Upper lobe of right lung (tissue), 1 donor: ENCODE measurements around the gene DCTN5. TPM values are rescaled to one million over a fixed set of nuclear protein-coding genes. Genes with fewer than 3 reads are reported as not detected.

Experiments
- ATAC-seq: fragments of 200-7000 bp; cut with Tn5 transposase; one replicate; pipeline ENCODE4 v1.9.1; 2020; ENCODE audit warnings: mild to moderate bottlenecking, moderate library complexity
- DNase-seq: peaks from one replicate; pipeline ENCODE4 v3.0.0-alpha.2; 2020
- H3K27ac ChIP-seq: fragments of 200-600 bp; one replicate; pipeline ENCODE4 v1.8.0; 2022
- H3K27me3 ChIP-seq: fragments of 200-600 bp; one replicate; pipeline ENCODE4 v1.8.0; 2022; ENCODE audit warnings: mild to moderate bottlenecking
- H3K36me3 ChIP-seq: fragments of 200-600 bp; one replicate; pipeline ENCODE4 v1.8.0; 2022
- H3K4me1 ChIP-seq: fragments of 200-600 bp; one replicate; pipeline ENCODE4 v1.8.0; 2022
- H3K4me3 ChIP-seq: fragments of 200-600 bp; one replicate; pipeline ENCODE4 v1.8.0; 2022; ENCODE audit warnings: mild to moderate bottlenecking
- H3K9me3 ChIP-seq: fragments of 200-600 bp; one replicate; pipeline ENCODE4 v1.8.0; 2022
- intact Hi-C: fragments of 100-400 bp; cut with DNase I; formaldehyde crosslinking; loops from one replicate; pipeline ENCODE4 v1.11.0; 2022
- total RNA-seq: library from RNA; stranded (reverse); fragmentation: NEBNext Ultra II Directional; extraction: Animal tissue kit (Norgen Biotek cat#: 25700); gene quantifications from one replicate; pipeline ENCODE4 v1.2.1, GENCODE V29; 2021
- TF ChIP-seq, protein P1 (sequence below): fragments of 200-600 bp; IDR thresholded peaks from one replicate; pipeline ENCODE4 v1.8.0; 2022; ENCODE audit warnings: antibody characterized with exemption
- donor health status: DM: no; HTN: yes; CAD: no; lungs with severe emphysema.

DCTN5 gene
- total RNA-seq, 1 donor from 2014 or later, result 48.7 TPM

- peak overlapping the region; percentile 88 for H3K27ac ChIP-seq
- intact Hi-C loops, result no loop called here
- H3K9me3 ChIP-seq, result no peaks in the 10 kb centered on the region
These were observed 693 bp upstream of the DCTN5 start for GRCh38 chr16:23640615-23640930.

DNA sequence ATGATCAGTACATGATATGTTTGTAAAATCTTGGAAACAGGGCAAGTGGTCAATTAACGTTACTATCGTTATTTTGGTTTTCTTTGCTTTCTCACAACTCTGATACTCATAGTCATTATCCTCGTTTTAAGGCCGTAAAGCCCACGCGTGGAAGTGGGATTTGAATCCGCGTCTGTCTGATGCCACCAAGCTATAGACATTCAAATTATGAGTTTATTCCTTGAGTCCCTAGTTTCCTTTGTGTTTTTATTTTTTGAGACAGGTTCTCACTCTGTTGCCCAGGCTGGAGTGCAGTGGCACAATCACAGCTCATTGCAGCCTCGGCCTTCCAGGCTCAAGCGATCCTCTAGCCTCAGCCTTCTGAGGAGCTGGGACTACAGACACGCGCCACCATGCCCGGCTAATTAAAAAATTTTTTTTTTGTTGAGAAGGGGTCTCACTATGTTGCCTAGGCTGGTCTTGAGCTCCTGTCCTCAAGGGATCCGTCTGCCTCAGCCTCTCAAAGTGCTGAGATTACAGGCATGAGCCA lies 1.0 kb downstream of the DCTN5 start:
- peak overlapping the region; percentile 88 for H3K27ac ChIP-seq
- ATAC-seq, result no peak

More at GRCh38 chr16:23640615-23640930, 693 bp upstream of the DCTN5 start:
- Histone ChIP-seq H3K4me3 (peak overlapping the region; percentile 96), H3K4me1 (peaks cover 20% of the 10 kb centered on the region), H3K36me3 (peaks cover 53% of the 10 kb centered on the region), H3K27me3 (no peaks in the 10 kb centered on the region)
- TF ChIP-seq, protein P1, sequence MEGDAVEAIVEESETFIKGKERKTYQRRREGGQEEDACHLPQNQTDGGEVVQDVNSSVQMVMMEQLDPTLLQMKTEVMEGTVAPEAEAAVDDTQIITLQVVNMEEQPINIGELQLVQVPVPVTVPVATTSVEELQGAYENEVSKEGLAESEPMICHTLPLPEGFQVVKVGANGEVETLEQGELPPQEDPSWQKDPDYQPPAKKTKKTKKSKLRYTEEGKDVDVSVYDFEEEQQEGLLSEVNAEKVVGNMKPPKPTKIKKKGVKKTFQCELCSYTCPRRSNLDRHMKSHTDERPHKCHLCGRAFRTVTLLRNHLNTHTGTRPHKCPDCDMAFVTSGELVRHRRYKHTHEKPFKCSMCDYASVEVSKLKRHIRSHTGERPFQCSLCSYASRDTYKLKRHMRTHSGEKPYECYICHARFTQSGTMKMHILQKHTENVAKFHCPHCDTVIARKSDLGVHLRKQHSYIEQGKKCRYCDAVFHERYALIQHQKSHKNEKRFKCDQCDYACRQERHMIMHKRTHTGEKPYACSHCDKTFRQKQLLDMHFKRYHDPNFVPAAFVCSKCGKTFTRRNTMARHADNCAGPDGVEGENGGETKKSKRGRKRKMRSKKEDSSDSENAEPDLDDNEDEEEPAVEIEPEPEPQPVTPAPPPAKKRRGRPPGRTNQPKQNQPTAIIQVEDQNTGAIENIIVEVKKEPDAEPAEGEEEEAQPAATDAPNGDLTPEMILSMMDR, result no peak
- peak; percentile 1 for ATAC-seq
- no peak for DNase-seq

DNA sequence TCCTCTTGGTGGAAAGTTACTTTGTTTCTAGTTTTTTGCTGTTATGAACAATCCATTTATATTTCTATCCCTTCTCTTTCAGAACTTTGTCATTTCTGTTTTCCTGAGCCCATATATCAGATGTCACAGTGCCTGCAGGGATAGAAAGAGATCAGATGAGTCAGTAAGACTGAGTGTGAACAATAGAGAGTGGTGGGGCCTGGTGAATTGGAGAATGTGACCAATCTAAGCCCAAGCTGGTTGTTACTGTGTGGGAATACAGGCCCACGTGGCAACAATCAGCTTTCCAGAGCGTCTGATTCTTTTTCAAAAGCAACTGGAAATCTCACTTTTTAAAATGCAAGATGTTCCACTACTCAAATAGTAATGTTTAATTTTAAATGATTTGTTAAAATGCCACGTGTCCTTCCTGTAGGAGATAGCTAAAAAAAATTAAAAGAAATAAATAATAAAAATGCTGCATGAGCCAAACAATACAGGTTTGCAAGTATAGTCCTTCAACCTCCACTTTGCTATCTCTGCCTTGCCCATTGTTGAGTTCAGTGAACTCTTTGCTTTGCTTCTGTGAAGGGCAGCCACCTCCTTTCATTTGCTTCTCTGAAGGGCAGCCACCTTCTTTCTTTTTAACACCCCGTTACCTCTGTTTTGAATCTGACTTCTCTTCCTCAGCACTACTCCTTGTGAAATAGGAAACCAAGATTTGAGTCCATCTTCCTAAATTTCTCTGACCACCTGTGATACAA lies 9.6 kb downstream of the DCTN5 start:
- no peak for ATAC-seq
- peaks cover 20% of the 10 kb centered on the region for H3K36me3 ChIP-seq
- no peaks in the 10 kb centered on the region for H3K4me1 ChIP-seq
- no peak overlapping the region for H3K4me3 ChIP-seq
- intact Hi-C loops, result no loop called here
- no peak for DNase-seq
- H3K9me3 ChIP-seq, result no peaks in the 10 kb centered on the region
- H3K27me3 ChIP-seq, result no peaks in the 10 kb centered on the region
- TF ChIP-seq, protein P1, result no peak
- no peak overlapping the region for H3K27ac ChIP-seq

More for the DNA sequence above, 1.0 kb downstream of the DCTN5 start:
- H3K27me3 ChIP-seq, result no peaks in the 10 kb centered on the region
- H3K36me3 ChIP-seq, result peaks cover 41% of the 10 kb centered on the region
- TF ChIP-seq, protein P1, result no peak
- H3K4me3 ChIP-seq, result peak overlapping the region; percentile 96
- no peaks in the 10 kb centered on the region for H3K9me3 ChIP-seq
- intact Hi-C loops, result no loop called here
- peaks cover 20% of the 10 kb centered on the region for H3K4me1 ChIP-seq
- no peak for DNase-seq

- DNase-seq (no peak), ATAC-seq (no peak)
- Histone ChIP-seq H3K9me3 (no peaks in the 10 kb centered on the region), H3K27ac (no peak overlapping the region), H3K36me3 (peaks cover 23% of the 10 kb centered on the region), H3K27me3 (no peaks in the 10 kb centered on the region), H3K4me1 (no peaks in the 10 kb centered on the region), H3K4me3 (no peak overlapping the region)
- TF ChIP-seq, protein P1, result no peak
- intact Hi-C loops, result no loop called here
These were observed 10.7 kb downstream of the DCTN5 start for GRCh38 chr16:23651943-23652468.

DNA sequence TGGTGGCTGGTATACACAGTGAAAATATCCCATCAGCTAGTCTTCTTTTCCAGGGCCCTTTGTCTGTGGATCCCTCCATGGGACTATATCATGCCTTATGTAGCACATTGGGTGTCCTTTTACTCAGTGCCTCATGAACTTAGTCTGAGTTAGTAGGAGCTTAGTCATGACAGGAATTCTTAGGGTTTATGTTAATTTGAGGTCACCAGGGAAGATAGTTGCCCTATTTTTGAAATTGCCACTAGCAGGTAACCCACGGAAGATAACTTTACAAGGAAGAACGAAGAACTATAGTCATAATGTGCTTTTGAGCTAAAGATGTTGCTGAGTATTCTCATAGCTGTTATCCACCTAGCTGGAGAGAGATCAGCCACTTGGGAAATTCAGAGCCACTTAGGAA lies 22.7 kb downstream of the DCTN5 start:
- DNase-seq, result no peak
- intact Hi-C loops, result no loop called here
- Histone ChIP-seq H3K27ac (no peak overlapping the region), H3K36me3 (peaks cover 97% of the 10 kb centered on the region), H3K4me3 (no peak overlapping the region), H3K9me3 (no peaks in the 10 kb centered on the region), H3K27me3 (no peaks in the 10 kb centered on the region), H3K4me1 (no peaks in the 10 kb centered on the region)
- TF ChIP-seq, protein P1, result no peak
- ATAC-seq, result no peak
